GM18502 (cell line): Measurements from ENCODE around the gene CCDC8.
"Not testable (repeated sequence)": the region's sequence is repeated elsewhere in the genome, so short reads cannot be mapped to it uniquely, and the experiment has no call there.

Experiments
- ATAC-seq: cut with Tn5 transposase; IDR thresholded peaks from one replicate; pipeline ENCODE4 v1.9.1; 2021; ENCODE audit warnings: mild to moderate bottlenecking; ENCODE audit not compliant: unreplicated experiment, poor library complexity

Gene CCDC8

DNA sequence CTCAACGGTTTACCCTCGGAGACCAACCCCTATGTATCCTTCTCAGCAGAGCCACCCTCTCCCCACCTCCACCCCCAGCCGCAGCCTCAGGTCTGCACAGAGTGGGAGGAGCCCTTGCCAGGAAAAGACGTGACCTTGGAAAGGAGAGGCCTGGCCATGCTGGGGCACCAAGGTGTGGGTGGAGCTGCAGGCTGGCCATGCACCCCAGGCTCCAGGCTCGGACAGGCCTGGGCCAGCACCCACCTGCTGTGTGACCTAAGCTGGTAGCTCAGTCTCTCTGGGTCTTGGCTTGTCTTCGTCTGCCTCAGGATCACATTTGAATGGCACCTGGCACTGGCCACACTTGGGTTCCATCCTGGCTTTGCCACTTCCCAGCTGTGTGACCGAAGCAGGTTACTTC lies 29.5 kb downstream of the CCDC8 start:
- no peak for ATAC-seq

GRCh38 chr19:46383171-46383815 lies 30.1 kb downstream of the CCDC8 start:
- no peak for ATAC-seq

DNA sequence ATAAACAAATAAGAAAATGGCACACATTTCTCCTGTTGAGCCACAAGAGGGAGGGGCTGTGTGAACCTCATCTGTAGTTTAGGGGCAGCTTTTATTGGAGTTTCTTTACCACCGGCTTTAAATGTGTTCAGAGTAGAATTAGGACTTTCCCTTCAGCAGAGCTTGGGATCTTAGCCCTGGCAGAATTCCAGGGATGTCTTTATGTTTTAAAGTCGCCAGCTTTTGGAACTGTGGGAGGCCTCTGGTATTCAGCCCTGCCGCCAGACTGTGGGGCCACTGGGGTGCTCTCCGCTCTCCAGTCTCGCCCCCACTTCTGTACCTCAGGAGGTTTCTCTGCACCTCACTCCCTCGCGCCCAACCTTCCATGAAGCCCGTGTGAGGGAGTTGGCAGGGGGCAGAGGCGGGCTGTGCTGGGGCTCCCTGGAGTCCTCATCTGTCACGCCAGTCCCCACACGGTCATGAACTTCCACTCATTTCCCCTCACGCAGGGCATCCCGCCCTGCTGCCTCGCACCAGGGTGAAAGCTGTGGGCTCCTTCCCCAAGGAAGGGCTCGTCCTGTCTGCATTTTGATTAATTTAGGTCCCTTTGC lies 31.5 kb downstream of the CCDC8 start:
- no peak for ATAC-seq

GRCh38 chr19:46381346-46381745 lies 32.0 kb downstream of the CCDC8 start:
- no peak for ATAC-seq

DNA sequence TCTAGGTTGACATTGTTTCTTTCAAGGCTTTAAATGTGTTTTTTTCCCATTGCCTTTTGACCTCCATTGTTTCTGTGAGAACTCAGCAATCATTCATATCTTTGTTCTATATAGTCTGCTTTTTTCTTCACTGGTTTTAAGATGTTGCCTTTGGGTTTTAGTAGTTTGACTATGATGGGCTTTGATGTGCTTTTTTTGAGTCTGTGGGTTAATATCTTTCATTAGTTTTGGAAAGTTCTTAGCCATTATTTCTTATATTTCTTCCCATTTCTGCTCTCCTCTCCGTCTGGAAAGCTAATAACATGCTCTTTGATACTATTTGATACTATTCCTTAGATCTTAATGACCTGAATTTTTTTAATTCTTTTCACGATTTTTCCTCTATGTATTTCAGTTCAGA lies 32.7 kb downstream of the CCDC8 start:
- no peak for ATAC-seq

- no peak for ATAC-seq
Observed at GRCh38 chr19:46378268-46378667, 35.1 kb downstream of the CCDC8 start.

DNA sequence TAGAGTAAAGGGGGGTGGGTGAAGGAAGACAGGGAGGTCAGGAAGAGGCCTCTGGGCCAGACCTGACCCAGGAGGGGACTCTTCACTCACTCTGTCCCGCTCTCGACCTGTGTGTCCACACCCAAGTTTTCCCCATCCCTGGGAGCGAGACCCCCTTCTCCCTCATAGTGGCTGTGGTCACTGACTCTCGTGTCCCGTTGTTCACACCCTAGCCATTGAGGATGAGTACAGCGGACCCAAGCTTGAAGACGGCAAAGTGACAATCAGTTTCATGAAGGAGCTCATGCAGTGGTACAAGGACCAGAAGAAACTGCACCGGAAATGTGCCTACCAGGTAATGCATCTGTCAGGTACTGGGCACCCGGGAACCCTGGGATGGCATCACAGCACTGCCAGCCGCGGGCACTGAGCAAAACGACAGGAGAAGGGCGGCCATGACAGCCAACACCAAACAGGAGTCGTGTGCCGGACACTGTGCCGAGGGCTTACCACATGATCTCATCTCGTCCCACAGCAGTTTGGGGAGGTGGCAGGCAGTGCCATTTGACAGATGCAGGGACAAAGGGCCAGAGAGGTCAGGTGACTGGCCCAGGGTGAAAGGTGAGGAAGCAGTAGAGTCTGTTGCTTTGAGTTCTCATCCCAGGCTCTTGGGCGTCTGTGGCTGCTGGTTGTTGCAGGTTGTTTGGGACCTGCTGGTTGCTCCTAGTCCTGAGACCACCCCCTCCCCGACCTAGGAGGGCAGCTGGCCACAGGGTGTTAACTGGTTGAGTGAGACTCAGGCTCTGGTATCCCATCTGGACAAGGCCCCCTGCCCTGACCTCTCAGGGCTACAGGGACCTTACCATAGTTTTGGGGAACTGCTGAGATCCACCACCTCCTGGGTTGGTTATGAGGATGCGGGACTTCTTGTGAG lies 36.9 kb downstream of the CCDC8 start:
- ATAC-seq, result no peak

DNA sequence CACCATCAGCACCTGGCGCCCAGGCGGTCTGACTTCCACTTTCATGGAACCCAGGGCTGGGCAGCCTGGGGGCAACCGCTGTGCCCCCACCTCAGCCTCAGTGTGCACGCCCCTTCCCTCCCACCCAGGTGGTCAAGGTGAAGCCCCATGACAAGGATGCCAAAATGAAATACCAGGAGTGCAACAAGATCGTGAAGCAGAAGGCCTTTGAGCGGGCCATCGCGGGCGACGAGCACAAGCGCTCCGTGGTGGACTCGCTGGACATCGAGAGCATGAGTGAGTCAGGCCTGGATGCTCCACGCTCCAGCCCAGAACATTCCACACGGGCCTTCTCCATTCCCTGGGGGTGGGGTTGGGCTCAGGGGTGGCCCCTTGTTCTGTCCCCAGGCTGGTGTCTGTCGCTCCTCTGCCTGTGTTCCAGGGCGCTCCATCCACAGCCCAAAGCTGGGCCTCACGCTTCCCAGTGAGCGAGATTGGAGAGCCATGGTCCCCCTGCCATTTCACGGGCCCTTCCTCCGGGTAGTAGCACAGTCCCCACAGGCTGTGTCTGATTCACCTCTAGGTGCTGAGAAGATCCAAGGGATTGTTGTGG lies 37.8 kb downstream of the CCDC8 start:
- ATAC-seq, result not testable (repeated sequence)

GRCh38 chr19:46374536-46375475 lies 38.6 kb downstream of the CCDC8 start:
- no peak for ATAC-seq

DNA sequence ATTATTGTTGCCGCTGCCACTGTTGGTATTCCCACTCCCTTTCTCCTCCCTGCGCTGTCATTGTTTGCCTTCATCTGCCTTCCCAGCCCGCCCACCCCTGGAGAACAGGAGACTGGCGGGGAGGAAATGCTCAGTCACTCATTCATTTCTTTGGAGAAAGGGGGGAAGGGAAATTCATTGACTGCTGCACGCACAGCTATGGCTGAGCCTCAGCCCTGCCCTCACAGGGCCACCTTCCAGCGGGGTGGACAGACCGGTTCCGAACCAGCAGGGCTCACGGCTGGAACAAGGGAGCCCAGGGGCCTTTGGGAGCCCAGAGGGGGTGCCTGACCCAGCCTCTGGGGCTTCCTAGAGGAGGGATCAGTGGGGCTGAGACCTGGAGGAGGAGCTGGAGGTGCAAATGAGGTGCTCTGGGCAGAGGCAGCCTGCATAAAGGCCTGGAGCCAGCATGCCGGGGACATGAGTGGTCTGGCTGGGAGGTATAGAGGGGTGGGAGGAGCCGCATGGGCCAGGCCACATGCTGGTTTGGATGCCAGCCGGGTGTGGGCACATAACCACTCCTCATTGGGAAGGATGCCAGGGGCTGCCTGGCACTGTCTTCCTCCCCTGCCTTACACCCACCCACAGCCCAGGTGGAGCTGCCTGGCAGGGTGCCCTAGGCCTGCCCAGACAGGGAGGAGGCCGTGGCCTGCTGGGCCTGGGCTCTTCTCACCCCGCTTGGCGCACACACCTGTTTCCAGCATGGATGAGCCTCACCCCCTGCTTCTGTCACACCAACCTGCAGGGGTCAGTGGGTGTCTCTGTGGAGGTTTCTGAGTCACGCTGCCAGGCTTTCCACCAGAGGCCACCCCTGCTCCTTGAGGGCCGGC lies 39.6 kb downstream of the CCDC8 start:
- no peak for ATAC-seq

DNA sequence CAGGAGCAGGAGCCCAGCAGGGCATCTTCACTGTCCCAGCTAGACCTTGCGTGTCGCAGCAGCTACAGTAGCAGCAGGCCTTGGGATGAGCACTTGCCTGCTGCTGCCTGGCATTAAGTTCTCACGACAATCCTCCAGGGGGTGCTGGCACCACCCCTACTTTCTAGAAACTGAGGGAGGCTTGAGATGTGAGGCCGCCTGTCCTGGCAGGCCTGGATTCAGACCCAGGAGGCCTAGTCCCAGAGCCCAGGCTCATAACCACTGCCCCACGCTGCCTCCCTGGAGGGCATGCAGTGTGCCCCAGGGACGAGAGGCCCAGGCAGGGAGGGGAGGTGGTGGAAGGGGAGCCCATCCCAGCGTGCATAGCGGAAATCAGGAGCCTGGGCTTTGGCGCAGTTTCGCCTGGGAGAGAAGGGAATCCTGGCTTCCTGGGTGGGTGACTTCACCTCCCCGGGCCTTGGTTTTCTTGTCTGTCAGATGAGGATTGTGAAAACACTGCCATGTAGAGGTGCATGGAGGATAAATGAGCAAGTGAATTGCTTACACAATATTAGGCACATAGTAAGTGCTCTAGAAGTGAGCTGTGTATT lies 40.4 kb downstream of the CCDC8 start:
- no peak for ATAC-seq

GRCh38 chr19:46371371-46371901 lies 41.9 kb downstream of the CCDC8 start:
- no peak for ATAC-seq

GRCh38 chr19:46369817-46370216 lies 43.5 kb downstream of the CCDC8 start:
- ATAC-seq, result no peak

GRCh38 chr19:46368116-46368515 lies 45.2 kb downstream of the CCDC8 start:
- ATAC-seq, result no peak

DNA sequence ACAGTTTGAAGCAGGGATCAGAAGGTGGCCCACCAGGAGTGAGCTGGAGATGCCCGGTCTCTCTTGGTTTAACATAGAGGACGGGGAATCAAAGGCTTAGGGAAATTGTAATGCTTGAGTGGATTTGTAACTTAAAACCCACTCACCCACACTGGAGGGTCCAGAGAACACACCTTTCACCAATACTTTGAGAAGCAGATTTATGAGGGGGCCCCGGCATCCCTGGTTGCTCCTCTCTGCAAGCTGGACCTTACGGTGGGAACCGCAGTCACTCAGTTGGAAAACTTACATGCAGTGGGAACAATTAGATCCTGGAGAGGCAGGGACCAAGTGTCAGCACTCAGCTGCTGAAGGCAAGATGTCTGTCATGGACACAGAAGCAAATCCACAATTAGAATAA lies 45.9 kb downstream of the CCDC8 start:
- ATAC-seq, result no peak

DNA sequence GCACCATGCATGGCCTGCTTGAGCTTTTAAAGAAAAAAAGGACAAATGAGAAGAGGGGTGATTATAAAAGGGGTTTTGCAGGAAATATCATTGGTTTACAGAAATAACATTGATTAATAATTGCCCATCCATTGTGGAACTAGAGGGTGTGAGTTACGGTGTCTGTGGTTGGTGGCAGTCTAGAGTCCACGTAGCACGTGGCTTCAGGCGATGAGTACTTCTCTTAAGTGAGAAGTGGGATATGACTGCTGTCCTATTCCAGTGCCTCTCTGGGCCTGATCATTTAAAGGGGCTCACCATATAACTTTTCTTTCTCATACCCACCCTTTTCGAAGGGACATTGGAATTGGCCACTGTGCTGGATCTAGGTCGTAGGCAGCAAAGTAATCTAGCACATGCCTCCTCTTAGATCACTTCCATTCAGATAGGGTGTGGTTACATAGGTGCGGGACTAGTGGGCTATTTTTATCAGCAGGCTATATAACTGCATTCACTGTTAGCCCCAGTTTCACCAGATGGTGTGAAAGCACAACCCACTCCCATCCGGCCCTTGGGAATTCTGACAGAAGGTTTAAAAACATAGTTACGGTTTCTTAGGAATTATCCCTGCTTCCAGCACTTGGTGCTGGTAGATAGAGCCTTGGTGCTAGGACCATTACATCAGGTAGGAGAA lies 46.6 kb downstream of the CCDC8 start:
- no peak for ATAC-seq

DNA sequence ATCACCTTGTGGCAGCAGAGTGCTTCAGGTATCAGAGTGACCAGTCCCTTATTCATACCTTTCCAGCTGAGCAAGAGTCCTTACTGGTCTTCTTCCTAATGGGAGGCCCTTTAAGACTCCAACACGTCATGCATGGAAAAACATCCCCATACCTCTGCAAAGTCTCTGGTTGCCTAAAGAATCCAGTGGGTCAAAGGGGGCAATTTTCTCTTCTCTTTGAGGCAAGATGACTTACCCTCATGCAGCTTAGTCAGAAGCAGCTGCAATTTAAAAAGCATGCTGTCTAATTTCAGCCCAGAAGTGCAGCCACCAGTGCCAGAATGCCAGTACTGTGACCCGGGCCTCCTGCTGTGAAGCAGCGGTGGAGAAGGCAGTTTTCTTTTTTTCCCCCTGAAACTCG lies 47.8 kb downstream of the CCDC8 start:
- ATAC-seq, result no peak

DNA sequence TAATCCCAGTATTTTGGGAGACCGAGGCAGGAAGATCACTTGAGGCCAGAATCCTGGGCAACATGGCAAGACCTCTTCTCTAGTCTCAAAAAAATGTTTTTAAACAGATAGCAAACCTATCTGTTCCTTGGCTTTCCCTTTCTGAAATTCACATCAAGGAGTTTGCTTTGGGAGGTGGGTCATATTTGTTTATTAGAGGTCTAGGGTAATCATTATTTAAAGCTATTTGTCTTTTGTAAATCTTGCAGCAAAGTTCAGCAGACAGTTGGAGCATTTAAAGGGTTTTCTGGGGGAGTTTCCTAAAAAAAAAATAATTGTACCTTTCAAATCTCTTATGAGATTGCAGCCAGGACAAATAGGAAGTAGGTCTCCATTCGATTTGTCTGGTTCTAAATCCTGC lies 49.0 kb downstream of the CCDC8 start:
- no peak for ATAC-seq
